ENCODE results near the gene RNF130. TPM values are rescaled to one million over a fixed set of nuclear protein-coding genes. Genes with fewer than 3 reads are reported as not detected.
"Not testable (repeated sequence)": the region's sequence is repeated elsewhere in the genome, so short reads cannot be mapped to it uniquely, and the experiment has no call there.

The RNF130 gene
- total RNA-seq, 1 donor from 2014 or later, result 102 TPM

DNA sequence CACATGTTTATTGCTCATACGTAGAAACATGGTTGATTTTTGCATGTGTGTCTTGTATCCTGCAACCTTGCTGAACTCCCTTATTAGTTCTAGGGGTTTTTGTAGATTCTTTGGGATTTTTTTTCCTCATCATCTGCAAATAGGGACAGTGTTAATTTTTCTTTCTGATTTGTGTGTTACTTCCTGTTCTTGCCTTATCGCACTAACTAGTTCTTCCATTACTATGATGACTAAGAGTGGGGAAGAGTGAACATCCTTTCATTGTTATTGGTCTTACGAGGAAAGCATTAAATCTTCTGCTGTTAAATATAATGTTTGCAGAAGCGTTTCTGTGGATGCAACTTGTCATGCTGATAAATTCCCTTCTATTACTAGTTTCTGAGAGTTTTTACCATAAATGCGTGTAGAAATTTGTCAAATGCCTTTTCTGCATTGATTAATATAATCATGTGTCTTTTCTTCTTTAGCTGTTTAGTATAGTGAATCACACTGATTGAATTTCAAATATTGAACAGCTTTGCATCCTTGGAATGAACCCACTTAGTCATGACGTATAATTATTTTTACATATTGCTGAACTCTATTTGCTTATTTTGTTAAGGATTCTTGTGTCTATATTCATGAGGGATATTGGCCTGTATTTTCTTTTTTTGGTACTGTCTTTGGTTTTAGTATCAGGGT lies 32.1 kb upstream of the RNF130 start:
- ATAC-seq (no peak), DNase-seq (ENCODE audit: low spot score) (no peak)

DNA sequence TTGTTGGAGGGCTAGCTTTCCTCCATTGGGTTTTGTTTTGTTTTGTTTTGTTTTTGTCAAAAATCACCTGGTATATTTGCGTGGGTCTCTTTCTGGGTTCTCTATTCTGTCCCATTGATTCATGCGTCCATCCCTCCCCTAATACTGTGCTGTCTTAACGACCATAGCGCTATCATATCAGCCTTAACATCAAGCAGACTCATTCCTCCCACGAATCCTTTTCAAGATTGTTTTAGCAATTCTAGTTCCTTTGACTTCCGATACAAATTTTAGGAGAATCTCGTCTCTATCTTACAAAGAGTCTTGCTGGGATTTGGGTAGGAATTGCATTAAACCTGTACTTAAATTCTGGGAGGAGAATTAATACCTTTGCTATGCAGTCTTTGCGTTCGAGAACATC lies 31.1 kb upstream of the RNF130 start:
- DNase-seq (ENCODE audit: low spot score), result no peak
- ATAC-seq, result no peak

DNA sequence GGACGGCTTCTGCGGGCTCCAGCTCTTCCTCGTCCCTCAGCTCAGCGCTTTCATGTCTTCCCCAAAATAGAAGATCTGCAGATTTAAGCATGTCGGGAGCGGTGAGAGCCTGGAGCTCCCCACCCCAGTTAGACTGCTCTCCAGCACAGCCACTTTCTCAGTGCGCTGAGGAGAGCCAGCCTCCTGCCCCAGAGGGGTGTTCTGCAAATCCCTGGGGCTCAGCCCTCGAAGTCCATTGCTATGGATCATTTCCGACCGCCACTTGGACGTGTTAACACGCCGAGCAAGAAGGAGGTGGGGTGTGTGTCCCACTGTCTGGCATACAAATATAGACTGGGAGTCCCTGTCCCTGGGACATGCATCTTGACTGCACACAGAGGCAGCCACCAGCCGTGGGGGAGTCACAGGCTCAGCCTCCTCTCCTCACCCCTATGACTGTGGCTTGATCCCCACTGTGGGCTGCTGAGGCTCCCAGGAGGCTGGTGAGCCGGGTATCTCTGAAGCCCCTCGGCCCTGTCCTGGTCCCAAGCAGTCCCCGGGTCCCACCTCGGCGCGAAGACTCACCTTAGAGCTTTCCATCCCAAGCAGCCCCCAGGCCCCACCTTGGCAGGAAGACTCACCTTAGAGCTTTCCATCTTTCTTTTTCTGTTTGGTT lies 30.0 kb upstream of the RNF130 start:
- DNase-seq (ENCODE audit: low spot score) (peak; percentile 31), ATAC-seq (no peak)

DNA sequence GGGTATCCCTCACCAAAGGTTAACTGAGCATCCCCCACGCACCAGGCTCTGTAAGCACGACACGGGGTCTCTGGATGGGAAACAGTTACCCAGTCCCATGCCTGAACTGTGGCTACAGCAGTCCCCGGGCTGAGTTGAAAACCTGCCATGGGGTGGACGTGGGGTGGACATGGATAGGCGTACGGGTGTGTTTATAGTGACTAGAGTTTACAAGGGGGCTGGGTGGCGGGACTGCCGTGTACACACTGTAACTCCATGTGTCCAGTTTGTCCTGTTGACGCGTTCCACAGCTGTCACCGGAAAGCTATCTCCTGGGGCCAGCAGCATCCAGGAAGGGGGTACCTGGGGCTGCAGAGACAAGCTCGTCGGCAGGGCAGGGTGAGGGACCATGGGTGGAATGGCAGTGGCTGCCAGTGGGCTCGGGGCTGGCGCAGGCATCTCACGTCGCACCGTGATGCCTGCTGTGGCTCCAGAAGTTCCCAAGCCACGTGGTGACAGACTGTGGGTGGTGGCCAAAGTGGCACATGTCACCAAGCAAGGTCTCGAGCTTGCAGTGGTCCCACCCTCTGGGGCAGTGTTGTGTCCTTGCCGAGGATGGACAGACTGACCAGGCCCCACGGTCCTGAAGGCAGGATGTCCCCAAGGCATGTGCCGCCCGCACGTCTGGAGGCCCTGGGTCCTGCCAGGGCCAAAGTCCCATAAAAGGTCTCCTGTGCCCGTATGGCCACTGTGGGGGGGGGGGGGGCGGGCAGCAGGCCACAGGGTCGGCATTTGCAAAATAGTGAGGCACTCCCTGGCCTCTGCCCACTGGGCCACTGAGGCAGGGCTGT lies 29.3 kb upstream of the RNF130 start:
- ATAC-seq (no peak), DNase-seq (ENCODE audit: low spot score) (peak; percentile 41)

DNA sequence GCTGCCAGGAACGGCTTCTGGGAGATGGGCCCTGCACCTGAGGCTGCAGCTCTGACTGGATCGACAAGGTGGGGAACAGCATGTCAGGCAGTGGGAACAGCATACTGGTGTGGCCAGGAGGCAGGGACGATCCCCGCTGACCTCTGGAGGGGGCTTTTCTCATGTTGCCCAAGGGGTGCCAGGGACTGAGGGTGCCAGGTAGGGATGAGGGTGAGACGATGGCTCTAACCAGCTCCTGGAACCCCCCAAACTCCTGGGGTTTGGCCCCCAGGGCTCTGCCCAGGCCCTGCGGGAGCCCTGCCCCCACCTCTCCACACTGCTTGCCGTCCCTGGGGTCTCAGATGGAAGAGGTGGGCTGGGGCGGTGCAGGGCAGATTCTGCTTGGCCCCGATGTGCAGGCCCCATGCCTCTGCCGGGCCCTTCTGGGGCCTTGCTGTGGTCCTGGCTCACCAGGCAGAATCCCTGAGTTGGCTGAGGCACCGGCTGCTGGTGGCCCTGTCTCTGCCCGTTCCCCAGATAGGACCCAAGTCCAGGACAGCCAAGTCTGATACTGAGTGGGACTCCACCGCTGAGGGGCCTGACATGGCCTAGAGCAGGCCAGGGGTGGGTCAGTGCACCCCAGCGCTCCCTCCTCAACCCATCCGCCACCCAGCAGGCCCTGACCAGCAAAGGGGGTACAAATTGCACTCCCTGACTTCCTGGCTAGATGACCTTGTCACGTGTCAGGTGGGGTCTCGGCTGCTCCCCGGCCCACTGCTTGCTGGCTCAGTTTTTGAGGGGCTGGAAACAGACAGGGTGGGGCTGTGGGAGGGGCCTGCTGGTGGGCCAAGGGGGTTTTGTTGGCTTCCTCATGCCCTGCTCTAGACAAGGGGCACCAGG lies 28.4 kb upstream of the RNF130 start:
- ATAC-seq, result no peak

DNA sequence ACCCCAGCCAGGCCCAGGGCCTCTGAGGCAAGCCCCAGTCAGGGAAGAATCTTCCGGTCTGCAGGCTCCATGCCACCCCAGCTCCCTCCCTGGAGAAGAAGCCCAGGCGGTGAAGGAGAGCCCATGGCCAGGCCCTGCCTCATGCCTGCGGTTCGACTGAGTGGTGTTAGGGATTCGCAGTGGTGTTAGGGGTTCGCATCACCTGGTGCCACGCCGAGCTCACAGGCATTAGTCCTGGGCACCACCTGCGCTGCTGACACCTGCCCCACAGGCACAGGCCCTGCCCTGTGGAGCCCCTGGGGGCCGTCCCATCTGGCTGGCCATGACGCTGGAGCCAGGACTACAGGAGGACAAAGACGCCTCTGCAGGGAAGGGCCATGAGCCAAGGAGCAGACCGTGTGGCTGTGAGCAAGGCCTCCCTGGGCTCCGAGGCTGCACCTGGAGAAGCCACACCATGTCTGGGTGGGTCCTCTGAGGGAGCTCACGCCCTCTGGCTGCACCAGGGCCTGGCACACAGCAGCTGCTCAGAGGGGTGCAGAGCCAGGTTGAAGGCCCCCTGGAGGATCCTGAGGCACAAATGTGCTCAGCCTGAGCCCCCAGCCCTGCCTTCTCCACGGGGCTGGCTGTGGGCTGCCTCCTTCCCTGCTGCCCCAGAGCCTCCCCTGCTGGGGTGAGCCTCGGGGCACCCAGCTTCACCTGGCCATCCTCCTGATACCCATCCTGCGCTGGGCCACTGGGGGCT lies 27.6 kb upstream of the RNF130 start:
- no peak for ATAC-seq
- DNase-seq (ENCODE audit: low spot score), result peak; percentile 40

More for the DNA sequence above, 28.4 kb upstream of the RNF130 start:
- DNase-seq (ENCODE audit: low spot score), result peak; percentile 40

DNA sequence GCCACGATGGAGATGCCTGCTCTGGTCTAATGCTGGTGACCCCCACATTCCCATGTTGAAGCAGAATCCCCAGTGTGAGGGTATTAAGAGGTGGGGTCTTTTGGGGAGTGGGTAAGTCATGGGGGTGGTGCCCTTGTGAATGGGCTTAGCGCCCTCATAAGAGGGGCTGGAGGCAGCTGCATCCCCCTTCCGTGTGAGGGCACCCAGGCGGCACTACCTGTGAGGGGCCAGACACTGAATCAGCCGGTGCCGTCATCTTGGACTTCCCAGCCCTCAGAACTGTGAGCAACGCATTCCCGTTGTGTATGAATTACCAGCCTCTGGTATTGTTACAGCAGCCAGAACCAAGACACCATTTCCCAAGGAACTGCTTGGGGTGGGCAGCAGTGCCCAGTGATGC lies 27.0 kb upstream of the RNF130 start:
- peak; percentile 36 for DNase-seq (ENCODE audit: low spot score)
- ATAC-seq, result no peak

DNA sequence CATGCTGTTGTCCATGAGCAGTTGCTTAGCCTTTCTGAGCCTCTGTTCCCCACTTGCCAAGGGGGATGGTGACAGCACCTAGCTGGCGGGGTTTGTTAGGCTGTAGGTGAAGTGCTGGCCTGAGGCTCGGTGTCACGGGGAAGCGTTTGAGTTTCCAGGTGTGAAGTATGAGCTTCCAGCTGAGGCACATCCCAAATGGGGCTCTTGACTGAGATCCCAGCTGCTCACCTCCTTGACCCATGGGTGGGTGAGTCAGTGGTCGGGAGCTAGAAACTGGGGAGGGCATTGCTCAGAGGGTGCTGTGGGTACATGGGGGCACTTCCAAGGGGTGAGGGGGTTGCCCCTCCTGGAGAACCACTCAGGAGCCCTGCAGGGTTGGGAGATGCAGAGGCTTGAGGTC lies 26.4 kb upstream of the RNF130 start:
- no peak for ATAC-seq
- DNase-seq (ENCODE audit: low spot score), result no peak

DNA sequence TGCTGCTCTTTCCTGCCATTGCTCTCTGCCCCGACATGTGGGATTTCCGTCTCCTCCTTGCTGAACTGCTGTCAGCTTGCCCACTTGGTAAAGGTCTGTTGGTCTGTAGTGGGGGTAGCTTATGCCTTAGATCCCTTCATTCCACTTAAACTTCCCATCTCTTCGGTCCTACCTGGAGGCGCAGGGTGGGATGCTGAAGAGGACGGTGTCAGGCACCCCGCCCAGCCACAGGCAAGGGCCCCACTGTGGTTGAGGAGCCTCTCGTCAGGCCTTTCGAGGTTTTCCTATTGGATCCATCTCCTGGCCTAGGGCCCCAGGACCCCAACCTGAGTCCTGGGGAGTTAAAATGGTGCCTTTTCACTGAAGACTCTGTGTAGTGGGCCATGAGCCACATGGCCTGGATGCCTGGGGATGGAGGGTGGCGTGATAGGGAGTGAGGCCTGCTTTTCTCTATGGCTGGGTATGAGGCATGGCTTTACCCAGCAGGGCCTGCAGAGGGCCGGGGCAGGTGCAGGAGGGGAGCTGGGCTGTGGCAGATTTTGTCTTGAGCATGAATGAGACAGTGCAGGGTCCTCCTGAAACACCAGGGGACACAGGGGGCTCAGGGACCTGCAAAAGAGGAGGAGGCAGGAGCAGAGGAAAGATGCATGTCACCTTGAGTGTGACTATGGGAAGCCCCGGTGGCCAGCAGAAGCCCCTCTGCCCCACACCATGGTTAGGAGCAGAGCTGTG lies 25.8 kb upstream of the RNF130 start:
- ATAC-seq, result no peak
- no peak for DNase-seq (ENCODE audit: low spot score)

DNA sequence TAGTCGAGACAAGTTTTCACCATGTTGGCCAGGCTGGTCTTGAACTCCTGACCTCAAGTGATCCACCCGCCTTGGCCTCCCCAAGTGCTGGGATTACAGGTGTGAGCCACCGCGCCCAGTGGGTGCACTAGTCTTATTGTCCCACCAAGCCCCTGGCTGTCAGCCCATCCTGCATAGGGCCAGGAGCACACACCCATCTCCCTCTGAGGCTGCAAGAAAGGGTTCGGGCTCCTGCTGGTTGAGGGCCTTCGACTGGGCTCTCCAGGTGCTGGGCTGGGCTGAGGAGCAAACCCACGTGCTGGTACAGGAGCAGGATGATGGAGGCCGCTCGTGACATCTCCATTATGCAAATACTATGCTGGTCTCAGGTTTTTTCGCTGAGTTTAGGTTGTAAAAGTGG lies 25.1 kb upstream of the RNF130 start:
- ATAC-seq, result no peak
- DNase-seq (ENCODE audit: low spot score), result no peak

DNA sequence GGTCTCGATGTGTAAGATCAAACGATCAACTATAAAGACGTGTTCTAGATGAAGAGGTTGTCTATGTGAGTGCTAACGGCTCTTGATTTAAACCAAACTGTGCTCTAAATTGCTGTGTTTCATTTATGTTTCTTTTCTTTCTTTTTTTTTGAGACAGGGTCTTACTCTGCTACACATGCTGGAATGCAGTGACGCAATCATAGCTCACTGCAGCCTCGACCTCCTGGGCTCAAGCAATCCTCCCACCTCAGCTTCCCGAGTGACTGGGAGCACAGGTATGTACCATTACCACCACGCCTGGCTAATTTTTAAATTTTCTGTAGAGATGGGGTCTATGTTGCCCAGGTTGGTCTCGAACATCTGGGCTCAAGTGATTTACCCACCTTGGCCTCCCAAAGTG lies 24.0 kb upstream of the RNF130 start:
- DNase-seq (ENCODE audit: low spot score) (no peak), ATAC-seq (no peak)

DNA sequence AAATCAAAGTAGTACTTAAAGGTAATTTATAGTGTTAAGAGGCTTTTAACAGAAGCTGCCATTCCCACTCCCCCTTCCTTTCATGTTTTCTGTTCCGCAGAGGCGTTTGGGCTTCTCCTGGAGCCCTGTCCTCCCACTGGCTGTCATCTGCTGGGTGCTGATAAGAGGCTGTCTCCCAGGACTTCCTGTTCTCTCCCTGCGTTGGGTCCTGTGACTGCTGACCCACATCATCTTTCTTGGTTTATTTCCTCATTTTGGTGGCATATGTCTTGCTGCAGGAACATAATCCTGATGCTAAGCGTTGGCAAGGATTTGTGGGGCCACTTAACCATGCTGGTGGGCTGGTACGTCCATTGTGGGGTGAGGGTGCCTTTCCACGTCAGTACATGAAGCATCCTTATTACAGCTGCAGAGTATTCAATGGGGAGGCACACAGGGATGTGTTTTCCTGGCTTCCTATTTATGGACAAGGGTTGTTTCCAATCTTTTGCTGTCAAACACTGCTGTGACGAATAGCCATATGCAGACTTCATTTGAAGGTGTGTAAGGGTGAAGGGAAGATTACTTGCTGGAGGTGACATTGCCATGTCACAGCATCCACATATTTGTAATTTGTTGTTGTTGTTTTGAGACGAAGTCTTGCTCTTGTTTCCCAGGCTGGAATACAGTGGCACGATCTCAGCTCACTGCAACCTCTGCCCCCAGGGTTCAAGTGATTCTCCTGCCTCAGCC lies 22.3 kb upstream of the RNF130 start:
- no peak for DNase-seq (ENCODE audit: low spot score)

DNA sequence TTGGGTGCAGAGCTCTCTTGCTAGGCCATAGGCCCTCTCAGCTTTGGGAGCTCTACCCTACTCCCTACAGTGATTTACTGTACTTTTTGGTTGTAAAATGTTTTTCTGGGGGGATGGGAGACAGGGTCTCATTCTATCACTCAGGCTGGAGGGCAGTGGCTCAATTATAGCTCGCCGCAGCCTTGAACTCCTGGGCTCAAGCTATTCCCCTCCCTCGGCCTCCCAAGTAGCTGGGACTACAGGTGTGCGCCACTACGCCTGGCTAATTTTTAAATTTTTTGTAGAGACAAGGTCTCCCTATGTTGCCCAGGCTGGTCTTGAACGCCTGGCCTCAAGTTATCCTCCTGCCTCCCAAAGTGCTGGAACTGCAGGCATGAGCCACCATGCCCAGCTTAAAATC lies 21.7 kb upstream of the RNF130 start:
- ATAC-seq (no peak), DNase-seq (ENCODE audit: low spot score) (peak; percentile 22)

More for the DNA sequence above, 22.3 kb upstream of the RNF130 start:
- ATAC-seq, result no peak

DNA sequence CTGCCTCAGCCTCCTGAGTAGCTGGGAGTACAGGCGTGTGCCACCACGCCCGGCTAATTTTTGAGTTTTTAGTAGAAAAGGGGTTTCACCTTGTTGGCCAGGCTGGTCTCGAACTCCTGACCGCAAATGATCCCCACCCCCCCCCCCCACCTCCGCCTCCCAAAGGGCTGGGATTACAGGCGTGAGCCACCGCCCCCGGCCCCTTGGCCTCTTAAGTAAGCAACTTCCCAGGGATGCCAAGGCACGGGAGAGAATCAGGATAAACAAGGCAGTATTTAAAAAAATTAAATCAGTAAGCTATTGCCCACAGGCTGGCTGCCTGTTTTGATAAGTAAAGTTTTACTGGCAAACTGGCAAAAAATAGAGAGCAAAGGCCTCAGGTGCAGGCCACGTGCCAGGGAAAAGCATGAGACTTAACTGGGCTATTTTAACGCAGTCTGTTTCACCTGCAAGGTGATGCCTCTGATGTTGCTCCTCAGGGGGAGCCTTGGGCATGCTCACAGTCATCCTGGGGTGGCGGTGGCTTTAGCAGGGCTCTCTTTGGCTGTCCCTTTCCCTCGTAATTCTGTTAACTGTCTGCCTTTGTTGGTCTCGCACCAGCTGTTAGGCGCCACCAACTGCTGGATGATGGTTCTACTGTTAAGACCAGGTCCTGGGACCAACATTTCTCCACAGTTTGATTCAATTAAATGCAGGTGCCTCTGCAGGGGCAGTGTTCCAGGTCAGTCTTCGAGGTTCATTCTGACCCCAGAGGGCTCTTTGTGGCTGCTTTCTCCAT lies 19.4 kb upstream of the RNF130 start:
- peak; percentile 82 for DNase-seq (ENCODE audit: low spot score)
- ATAC-seq, result peak; percentile 82

DNA sequence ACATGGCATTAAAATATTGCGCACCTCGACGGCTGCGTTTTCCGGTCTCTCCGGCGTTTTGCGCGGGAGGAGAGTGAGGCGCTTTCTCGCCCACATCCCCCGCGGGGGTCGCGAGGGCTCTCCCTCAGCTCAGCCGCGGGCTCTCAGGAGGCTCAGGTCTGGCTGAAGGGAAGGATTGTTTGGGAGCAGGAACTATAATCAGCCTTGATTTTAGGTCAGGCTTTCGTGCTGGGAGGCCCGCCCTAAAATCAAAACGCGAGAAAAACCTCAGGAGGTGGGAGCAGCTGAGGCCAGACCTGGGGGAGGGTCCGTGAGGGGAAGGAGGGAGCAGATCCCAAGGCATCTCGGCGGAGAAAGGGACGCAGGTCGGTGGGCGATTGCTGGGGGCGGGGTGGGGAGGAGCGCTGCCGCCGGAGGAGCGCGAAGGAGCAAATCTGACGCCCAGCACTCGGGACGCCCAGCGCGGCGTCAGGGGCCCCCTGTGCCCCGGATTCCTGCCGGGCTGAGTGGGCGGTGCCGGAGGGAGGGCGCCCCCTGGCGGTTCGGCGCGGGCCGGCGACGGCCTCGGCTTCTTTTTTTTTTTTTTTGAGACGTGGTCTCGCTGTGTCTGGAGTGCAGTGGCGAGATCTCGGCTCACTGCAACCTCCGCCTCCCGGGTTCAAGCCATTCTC lies 18.7 kb upstream of the RNF130 start:
- ATAC-seq (peak; percentile 79), DNase-seq (ENCODE audit: low spot score) (peak; percentile 68)

DNA sequence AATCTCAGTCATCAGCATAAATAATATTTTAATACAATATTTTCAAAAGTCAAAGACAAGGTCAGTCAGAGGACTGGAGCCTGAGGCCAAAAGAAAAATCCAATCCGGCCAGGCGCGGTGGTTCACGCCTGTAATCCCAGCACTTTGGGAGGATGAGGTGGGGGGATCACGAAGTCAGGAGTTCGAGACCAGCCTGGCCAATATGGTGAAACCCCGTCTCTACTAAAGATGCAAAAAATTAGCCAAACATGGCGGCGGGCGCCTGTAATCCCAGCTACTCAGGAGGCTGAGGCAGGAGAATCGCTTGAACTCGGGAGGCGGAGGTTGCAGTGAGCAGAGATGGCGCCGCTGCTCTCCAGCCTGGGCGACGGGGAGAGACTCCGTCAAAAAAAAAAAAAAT lies 18.1 kb upstream of the RNF130 start:
- peak; percentile 27 for DNase-seq (ENCODE audit: low spot score)

DNA sequence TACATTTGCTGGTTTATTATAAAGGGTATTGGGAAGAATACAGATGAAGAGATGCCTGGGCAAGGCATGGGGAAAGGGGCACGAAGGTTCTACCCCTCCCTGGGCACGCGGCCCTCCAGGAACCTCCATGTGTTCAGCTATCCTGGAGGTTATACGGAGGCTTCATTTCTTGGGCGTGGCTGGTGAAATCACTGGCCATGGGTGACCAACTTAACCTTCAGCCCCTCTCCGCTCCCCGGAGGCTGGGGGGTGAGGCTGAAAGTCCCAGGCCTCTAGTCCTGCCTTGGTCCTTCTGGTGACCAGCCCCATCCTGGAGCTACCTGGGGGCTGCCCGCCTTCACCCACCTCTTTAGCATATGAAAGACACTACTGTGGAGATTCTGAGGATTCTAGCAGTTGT lies 17.0 kb upstream of the RNF130 start:
- ATAC-seq (no peak), DNase-seq (ENCODE audit: low spot score) (peak; percentile 30)

More for the DNA sequence above, 18.1 kb upstream of the RNF130 start:
- not testable (repeated sequence) for ATAC-seq
